GM12872 (cell line): ENCODE measurements around the gene DNAJC21.

Experiments used
- CTCF ChIP-seq: IDR thresholded peaks from 3 replicates; pipeline ENCODE4 v1.5.1; 2011; ENCODE audit warnings: low read depth, mild to moderate bottlenecking, low read length, moderate library complexity; ENCODE audit not compliant: insufficient read depth

DNAJC21 gene

GRCh38 chr5:34959323-34959722 lies 30.0 kb downstream of the DNAJC21 start:
- no peak for TF ChIP-seq CTCF

- no peak for TF ChIP-seq CTCF
These were observed 38.2 kb downstream of the DNAJC21 start for GRCh38 chr5:34967540-34967939.

- TF ChIP-seq CTCF: no peak
These were observed 38.9 kb downstream of the DNAJC21 start for GRCh38 chr5:34968258-34968657.

- no peak for TF ChIP-seq CTCF
These were observed 41.2 kb downstream of the DNAJC21 start for GRCh38 chr5:34970552-34970951.

- no peak for TF ChIP-seq CTCF
These were observed 47.0 kb downstream of the DNAJC21 start for GRCh38 chr5:34976347-34976746.

- TF ChIP-seq CTCF: no peak
These were observed 48.7 kb downstream of the DNAJC21 start for GRCh38 chr5:34977934-34978613.

GRCh38 chr5:34978681-34979080 lies 49.3 kb downstream of the DNAJC21 start:
- TF ChIP-seq CTCF: no peak
